Uterus (tissue), 4 donors: ENCODE measurements around the gene RPL27A. TPM values are rescaled to one million over a fixed set of nuclear protein-coding genes. Genes with fewer than 3 reads are reported as not detected.

Experiments used
- DNase-seq, 2 donors: peaks; one replicate each; pipeline ENCODE4 v3.0.0-alpha.2; 2019 to 2020
- H3K27ac ChIP-seq, 2 donors: fragments of 200-600 bp; sonication (generic); 1 replicate in 1 of 2; 2 replicates in 1 of 2; pipeline ENCODE4 v1.5.1; 2016 to 2018
- H3K27me3 ChIP-seq, 2 donors: fragments of 200-600 bp; sonication (generic); one replicate each; pipeline ENCODE4 v1.5.1; 2018 to 2019; ENCODE audit warnings: control low read depth in 1 of 2
- H3K36me3 ChIP-seq, 2 donors: fragments of 200-600 bp; sonication (generic); one replicate each; pipeline ENCODE4 v1.5.1; 2019; ENCODE audit warnings: control low read depth in 1 of 2
- H3K4me1 ChIP-seq, 2 donors: fragments of 200-600 bp; sonication (generic); one replicate each; pipeline ENCODE4 v1.5.1; 2018 to 2019; ENCODE audit warnings: control low read depth in 1 of 2
- H3K4me3 ChIP-seq, 2 donors: fragments of 200-600 bp; sonication (generic); 1 replicate in 1 of 2; 2 replicates in 1 of 2; pipeline ENCODE4 v1.5.1; 2018 to 2019; ENCODE audit warnings: mild to moderate bottlenecking in 1 of 2
- H3K9me3 ChIP-seq, 2 donors: fragments of 200-600 bp; sonication (generic); one replicate each; pipeline ENCODE4 v1.5.1; 2019; ENCODE audit warnings: control low read depth in 1 of 2
- CTCF ChIP-seq, 4 experiments: fragments of 200-600 bp in 2 of 4; fragments of 450-650 bp in 2 of 4; sonication (generic) in 2 of 4; IDR thresholded peaks; one replicate each; pipeline ENCODE4 v1.5.1; 2016 to 2019; ENCODE audit warnings: antibody characterized with exemption in 4 of 4, mild to moderate bottlenecking in 2 of 4, moderate library complexity in 1 of 4
- POLR2A ChIP-seq, 2 donors: fragments of 450-650 bp; IDR thresholded peaks; one replicate each; pipeline ENCODE4 v1.6.1; 2016; ENCODE audit warnings: antibody characterized with exemption in 2 of 2, mild to moderate bottlenecking in 1 of 2, moderate library complexity in 1 of 2
- intact Hi-C: fragments of 100-400 bp; cut with DNase I; formaldehyde crosslinking; loops from one replicate; pipeline ENCODE4 v1.15.1; 2023; ENCODE audit warnings: low total_unique reads
- total RNA-seq, 4 donors: library from RNA; depleted of rRNA in 3 of 4; stranded (reverse); fragments of >200 nt in 3 of 4; gene quantifications; one replicate each; pipeline versions ENCODE4 v1.1.0 to v1.2.4, GENCODE V29; 2014 to 2023
- donor health status: DM: yes; HTN: yes; CAD: no.

RPL27A gene
- total RNA-seq, 4 donors from 2014 or later: 505 to 3,151 (median 1,895) TPM

GRCh38 chr11:8709002-8709672 is 26.5 kb downstream of the RPL27A start:
- intact Hi-C loops: loop anchor here (10.0 kb wide), 1 partner anchor 96 kb away; no protein-coding TSS in a partner anchor
- DNase-seq: peak; percentile 97 to 98
- no peaks in the 10 kb centered on the region for H3K27me3 ChIP-seq
- peak; percentile 77 to 81 for TF ChIP-seq POLR2A (IDR thresholded peaks at IDR 0.05)
- no peak for TF ChIP-seq CTCF (IDR thresholded peaks at IDR 0.05)
- H3K36me3 ChIP-seq: no peaks in the 10 kb centered on the region
- H3K4me3 ChIP-seq: no peak overlapping the region
- H3K9me3 ChIP-seq: no peaks in the 10 kb centered on the region
- H3K27ac ChIP-seq: peak overlapping the region; percentile 94 to 99
- H3K4me1 ChIP-seq: peaks cover 6 to 27% of the 10 kb centered on the region in 2 donors

DNA sequence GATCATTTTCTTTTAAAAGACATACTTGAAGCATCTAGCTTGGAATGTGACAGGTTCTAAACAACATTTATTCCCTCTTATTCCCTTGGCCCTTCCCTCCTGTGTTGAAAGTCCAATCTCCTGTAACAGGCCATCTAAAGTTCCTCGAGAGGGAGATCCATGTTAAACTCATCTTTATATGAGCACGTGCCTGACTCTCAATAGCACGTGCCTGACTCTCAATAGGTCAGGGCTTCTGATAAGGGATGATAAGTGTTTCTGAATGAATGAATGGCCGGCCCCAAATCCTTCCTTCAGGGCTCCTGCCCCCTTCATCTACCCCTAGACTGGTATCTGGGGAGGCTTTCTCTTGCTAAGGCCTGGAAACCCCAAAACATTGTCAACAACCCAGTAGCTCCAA is 27.2 kb downstream of the RPL27A start:
- Histone ChIP-seq H3K4me3 (no peak overlapping the region), H3K27me3 (no peaks in the 10 kb centered on the region), H3K9me3 (no peaks in the 10 kb centered on the region), H3K4me1 (peaks cover 6 to 31% of the 10 kb centered on the region in 2 donors), H3K36me3 (no peaks in the 10 kb centered on the region), H3K27ac (peak overlapping the region; percentile 94 to 99)
- intact Hi-C loops: loop anchor here (10.0 kb wide), 1 partner anchor 95 kb away; no protein-coding TSS in a partner anchor
- TF ChIP-seq CTCF (IDR thresholded peaks at IDR 0.05) (no peak), POLR2A (IDR thresholded peaks at IDR 0.05) (no peak)
- DNase-seq: no peak

GRCh38 chr11:8711895-8712442 is 29.4 kb downstream of the RPL27A start:
- Histone ChIP-seq H3K4me1 (peaks cover 19 to 46% of the 10 kb centered on the region in 2 donors), H3K36me3 (no peaks in the 10 kb centered on the region), H3K9me3 (no peaks in the 10 kb centered on the region), H3K27ac (peak overlapping the region; percentile 94 to 99), H3K4me3 (no peak overlapping the region), H3K27me3 (no peaks in the 10 kb centered on the region)
- no peak for TF ChIP-seq CTCF (IDR thresholded peaks at IDR 0.05)
- no peak for TF ChIP-seq POLR2A (IDR thresholded peaks at IDR 0.05)
- intact Hi-C loops: no loop called here
- no peak for DNase-seq

GRCh38 chr11:8712506-8712905 is 29.9 kb downstream of the RPL27A start:
- H3K27ac ChIP-seq: peak overlapping the region; percentile 94 to 99
- H3K36me3 ChIP-seq: no peaks in the 10 kb centered on the region
- H3K4me3 ChIP-seq: no peak overlapping the region
- H3K27me3 ChIP-seq: no peaks in the 10 kb centered on the region
- intact Hi-C loops: no loop called here
- peaks cover 23 to 46% of the 10 kb centered on the region in 2 donors for H3K4me1 ChIP-seq
- DNase-seq: no peak
- H3K9me3 ChIP-seq: no peaks in the 10 kb centered on the region
- TF ChIP-seq POLR2A (IDR thresholded peaks at IDR 0.05): no peak
- TF ChIP-seq CTCF (IDR thresholded peaks at IDR 0.05): no peak

- Histone ChIP-seq H3K27ac (peak overlapping the region; percentile 94 to 99), H3K4me1 (peaks cover 20 to 41% of the 10 kb centered on the region in 2 donors), H3K27me3 (no peaks in the 10 kb centered on the region), H3K36me3 (no peaks in the 10 kb centered on the region), H3K9me3 (no peaks in the 10 kb centered on the region), H3K4me3 (no peak overlapping the region)
- intact Hi-C loops: no loop called here
- TF ChIP-seq POLR2A (IDR thresholded peaks at IDR 0.05) (no peak), CTCF (IDR thresholded peaks at IDR 0.05) (no peak)
- DNase-seq: no peak
These were observed 31.3 kb downstream of the RPL27A start for GRCh38 chr11:8713760-8714454.
